KMS-11 (cell line): ENCODE data around the gene SMPD4.
"Not testable (repeated sequence)": the region's sequence is repeated elsewhere in the genome, so short reads cannot be mapped to it uniquely, and the experiment has no call there.

Experiments
- H2AFZ ChIP-seq: fragments of 200-600 bp; sonication (generic); 2 replicates; pipeline ENCODE4 v1.6.1; 2016; ENCODE audit warnings: antibody characterized with exemption, mixed run types, low read depth
- H3K27ac ChIP-seq: fragments of 200-600 bp; sonication (generic); 2 replicates; pipeline ENCODE4 v1.6.1; 2016; ENCODE audit warnings: mild to moderate bottlenecking, mixed run types
- H3K27me3 ChIP-seq: fragments of 200-600 bp; sonication (generic); 2 replicates; pipeline ENCODE4 v1.6.1; 2017; ENCODE audit warnings: mild to moderate bottlenecking, low read depth, mixed run types, moderate library complexity; ENCODE audit not compliant: insufficient read depth
- H3K36me3 ChIP-seq: fragments of 200-600 bp; sonication (generic); 2 replicates; pipeline ENCODE4 v1.6.1; 2017; ENCODE audit warnings: mild to moderate bottlenecking, mixed run types; ENCODE audit not compliant: insufficient read depth
- H3K4me1 ChIP-seq: fragments of 200-600 bp; sonication (generic); 2 replicates; pipeline ENCODE4 v1.6.1; 2016; ENCODE audit warnings: mild to moderate bottlenecking, low read depth, mixed run types; ENCODE audit not compliant: poor library complexity, severe bottlenecking
- H3K4me2 ChIP-seq: fragments of 200-600 bp; sonication (generic); 2 replicates; pipeline ENCODE4 v1.7.0; 2016; ENCODE audit warnings: mild to moderate bottlenecking, mixed run types
- H3K4me3 ChIP-seq: fragments of 200-600 bp; sonication (generic); IDR thresholded peaks from 2 replicates; pipeline ENCODE4 v1.6.1; 2017; ENCODE audit warnings: low read depth, low read length, mixed read lengths; ENCODE audit not compliant: insufficient read depth
- H3K79me2 ChIP-seq: fragments of 200-600 bp; sonication (generic); 2 replicates; pipeline ENCODE4 v1.6.1; 2016; ENCODE audit warnings: low read depth, mixed run types; ENCODE audit not compliant: insufficient read depth
- H3K9ac ChIP-seq: fragments of 200-600 bp; sonication (generic); 2 replicates; pipeline ENCODE4 v1.6.1; 2016; ENCODE audit warnings: mild to moderate bottlenecking, mixed run types
- H4K20me1 ChIP-seq: fragments of 200-600 bp; sonication (generic); 2 replicates; pipeline ENCODE4 v1.6.1; 2016; ENCODE audit warnings: mild to moderate bottlenecking, mixed run types; ENCODE audit not compliant: insufficient read depth
- CTCF ChIP-seq: fragments of 200-600 bp; sonication (generic); conservative IDR thresholded peaks from 2 replicates; pipeline ENCODE4 v1.6.1; 2017; ENCODE audit warnings: low read depth, mild to moderate bottlenecking, antibody characterized with exemption, low read length, moderate library complexity, mixed read lengths

Gene SMPD4

GRCh38 chr2:130185896-130186295, 4.5 kb upstream of the SMPD4 start:
- no peak overlapping the region for H3K9ac ChIP-seq
- no peaks in the 10 kb centered on the region for H4K20me1 ChIP-seq
- H3K4me1 ChIP-seq, result no peaks in the 10 kb centered on the region
- no peak overlapping the region for H2AFZ ChIP-seq
- no peaks in the 10 kb centered on the region for H3K36me3 ChIP-seq
- H3K4me2 ChIP-seq, result no peak overlapping the region
- TF ChIP-seq CTCF, result no peak
- H3K4me3 ChIP-seq, result no peak overlapping the region
- H3K27ac ChIP-seq, result no peak overlapping the region
- H3K79me2 ChIP-seq, result peaks cover 27% of the 10 kb centered on the region
- H3K27me3 ChIP-seq, result no peaks in the 10 kb centered on the region

GRCh38 chr2:130185436-130185835, 4.0 kb upstream of the SMPD4 start:
- H2AFZ ChIP-seq, result no peak overlapping the region
- H3K4me2 ChIP-seq, result no peak overlapping the region
- peaks cover 3% of the 10 kb centered on the region for H3K4me1 ChIP-seq
- TF ChIP-seq CTCF, result no peak
- no peak overlapping the region for H3K27ac ChIP-seq
- peaks cover 31% of the 10 kb centered on the region for H3K79me2 ChIP-seq
- no peak overlapping the region for H3K4me3 ChIP-seq
- no peaks in the 10 kb centered on the region for H3K36me3 ChIP-seq
- no peak overlapping the region for H3K9ac ChIP-seq
- H3K27me3 ChIP-seq, result no peaks in the 10 kb centered on the region
- no peaks in the 10 kb centered on the region for H4K20me1 ChIP-seq

GRCh38 chr2:130183512-130184373, 2.3 kb upstream of the SMPD4 start:
- TF ChIP-seq CTCF, result no peak
- Histone ChIP-seq H2AFZ (no peak overlapping the region), H3K4me2 (peak overlapping the region; percentile 51; the same call in 1 of the 2 replicates), H3K9ac (peak overlapping the region; percentile 86; the same call in 1 of the 2 replicates), H3K4me3 (no peak overlapping the region), H3K36me3 (no peaks in the 10 kb centered on the region), H4K20me1 (no peaks in the 10 kb centered on the region), H3K79me2 (peaks cover 48% of the 10 kb centered on the region), H3K27ac (no peak overlapping the region), H3K27me3 (no peaks in the 10 kb centered on the region), H3K4me1 (peaks cover 6% of the 10 kb centered on the region)

- peak overlapping the region; percentile 86; the same call in 1 of the 2 replicates for H3K9ac ChIP-seq
- not testable (repeated sequence) for H3K36me3 ChIP-seq, H3K27me3 ChIP-seq, H3K4me3 ChIP-seq, H3K4me1 ChIP-seq, H4K20me1 ChIP-seq, H2AFZ ChIP-seq
- H3K27ac ChIP-seq, result peak overlapping the region; percentile 22; the same call in 1 of the 2 replicates
- H3K4me2 ChIP-seq, result peak overlapping the region; percentile 51
- peaks cover 56% of the 10 kb centered on the region for H3K79me2 ChIP-seq
Measured at GRCh38 chr2:130182826-130183511, 1.6 kb upstream of the SMPD4 start.
